Adrenal gland (tissue), 12 donors: ENCODE data around the gene ATP5PO. TPM values are rescaled to one million over a fixed set of nuclear protein-coding genes. Genes with fewer than 3 reads are reported as not detected.

Source experiments
- DNase-seq, 7 donors: peaks; one replicate each; pipeline ENCODE4 v3.0.0-alpha.2; 2019 to 2020
- H3K27ac ChIP-seq, 5 donors: fragments of 200-600 bp; sonication (generic) in 4 of 5; 1 replicate in 3 of 5; 2 replicates in 2 of 5; pipeline versions ENCODE4 v1.5.1 to v1.8.0; 2016 to 2020; ENCODE audit warnings: mild to moderate bottlenecking in 1 of 5
- H3K27me3 ChIP-seq: fragments of 200-600 bp; 2 replicates; pipeline ENCODE4 v1.8.0; 2021
- H3K36me3 ChIP-seq, 2 donors: fragments of 200-600 bp; replicated peaks in 1 of 2; 1 replicate in 1 of 2; 2 replicates in 1 of 2; pipeline versions ENCODE4 v1.5.1 to v1.8.0; 2018 to 2022
- H3K4me1 ChIP-seq, 2 donors: fragments of 200-600 bp; replicated peaks in 1 of 2; 1 replicate in 1 of 2; 2 replicates in 1 of 2; pipeline versions ENCODE4 v1.5.1 to v1.8.0; 2018 to 2021
- H3K4me3 ChIP-seq, 4 donors: fragments of 200-600 bp; sonication (generic) in 3 of 4; one replicate each; pipeline ENCODE4 v1.5.1; 2016 to 2018
- H3K9me3 ChIP-seq, 3 donors: fragments of 200-600 bp; sonication (generic) in 1 of 3; replicated peaks in 1 of 3; 1 replicate in 2 of 3; 2 replicates in 1 of 3; pipeline versions ENCODE4 v1.5.1 to v1.8.0; 2016 to 2021
- POLR2A ChIP-seq, 2 donors: fragments of 450-650 bp; IDR thresholded peaks; one replicate each; pipeline ENCODE4 v1.6.1; 2017; ENCODE audit warnings: antibody characterized with exemption in 2 of 2, mild to moderate bottlenecking in 2 of 2, moderate library complexity in 1 of 2
- WGBS, 4 donors: extraction: QIAGEN DNeasy Blood & Tissue Kit in 2 of 4; methylation state at CpG; one replicate each; pipeline versions ENCODE4 v1.1.5 to v1.1.7; 2013 to 2017; 5-methylcytosine and 5-hydroxymethylcytosine counted together
- intact Hi-C, 2 donors: fragments of 100-400 bp; cut with DNase I; formaldehyde crosslinking; loops; one replicate each; pipeline versions ENCODE4 v1.14.1 to v1.15.0; 2022 to 2023
- polyA plus RNA-seq, 3 donors: library from polyadenylated mRNA; stranded (reverse); fragments of 200-250 nt in 2 of 3; fragments of 350-450 nt in 1 of 3; fragmentation: Illumina TruSeq in 1 of 3; extraction: RNeasy Lipid Tissue Mini Kit (QIAGEN cat#74804) in 1 of 3; gene quantifications; one replicate each; pipeline ENCODE4 v1.2.3, GENCODE V29; 2013 to 2014
- total RNA-seq, 9 donors: library from RNA; depleted of rRNA in 4 of 9; stranded (reverse); fragments of >200 nt in 4 of 9; fragments of 120-200 nt in 1 of 9; fragmentation: NEBNext Ultra II Directional in 1 of 9; extraction: Animal tissue kit (Norgen Biotek cat#: 25700) in 1 of 9; gene quantifications; one replicate each; pipeline versions ENCODE4 v1.1.0 to v1.2.4, GENCODE V29; 2013 to 2023
- TF ChIP-seq, protein P1 (sequence below), 6 experiments: fragments of 450-650 bp in 4 of 6; fragments of 200-600 bp in 2 of 6; sonication (generic) in 1 of 6; IDR thresholded peaks; 1 replicate in 5 of 6; 2 replicates in 1 of 6; pipeline versions ENCODE4 v1.5.1 to v1.8.0; 2016 to 2021; ENCODE audit warnings: antibody characterized with exemption in 6 of 6, mild to moderate bottlenecking in 2 of 6, moderate library complexity in 1 of 6
- donor health status: healthy with polysubstance abuse.
- donor health status: Bipolar disorder and iron deficiency.
- donor health status: DM: yes; HTN: yes; CAD: no.
- donor health status: DM: no; HTN: no; CAD: no.
- donor health status: DM: no; HTN: no; CAD: no.
- donor health status: DM: yes; HTN: yes; CAD: no.

ATP5PO gene
- total and polyA plus RNA-seq, 12 donors = 78.6 to 299 (median 189) TPM

DNA sequence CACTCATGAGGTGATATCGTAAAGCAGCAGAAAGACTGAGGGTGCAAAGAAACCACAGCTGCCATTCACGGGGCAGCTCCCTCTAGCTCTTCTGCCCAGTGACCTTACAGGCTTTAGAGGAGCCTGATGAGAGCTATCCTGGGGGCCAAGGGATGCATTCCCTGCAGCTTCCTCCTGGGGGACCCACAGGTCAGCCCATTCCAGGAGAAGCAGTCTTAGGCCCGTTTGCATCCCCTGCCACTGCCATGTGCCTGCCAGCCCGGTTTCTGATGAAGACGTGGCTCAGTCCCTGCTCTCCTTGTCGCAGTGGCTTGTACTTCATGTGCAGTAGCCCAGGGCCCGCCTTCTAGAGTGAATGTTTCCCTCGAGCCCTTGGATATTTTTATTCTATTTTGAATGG, 22.8 kb downstream of the ATP5PO start:
- intact Hi-C loops = loop anchor here (5.0 to 10.0 kb wide), 3 partner anchors 68 to 248 kb away; partner anchors contain the start of genes CRYZL1 (in 1 of the 2) and ITSN1 (in 1 of the 2)

DNA sequence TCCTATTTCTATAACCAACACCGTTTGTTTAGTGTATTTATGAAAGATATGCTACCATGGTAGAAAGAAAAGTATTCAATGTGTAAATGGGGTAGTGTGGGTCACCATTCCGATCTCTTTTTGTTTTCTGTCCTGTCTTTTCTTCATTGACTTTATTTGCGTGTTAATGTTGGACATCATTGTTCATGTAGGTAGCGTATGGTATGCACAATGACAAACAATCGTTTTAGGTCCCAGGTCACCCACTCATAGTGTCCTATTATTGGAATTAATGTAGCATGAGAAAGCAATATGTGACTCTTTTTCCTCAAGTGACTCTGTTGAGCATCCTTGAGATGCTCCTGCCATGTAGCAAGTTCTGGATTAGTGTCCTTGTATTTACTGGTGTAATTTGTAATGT, 25.4 kb downstream of the ATP5PO start:
- H3K27ac ChIP-seq = no peak overlapping the region
- H3K36me3 ChIP-seq = no peaks in the 10 kb centered on the region
- no peak for TF ChIP-seq POLR2A (IDR thresholded peaks at IDR 0.05)
- TF ChIP-seq, protein P1, sequence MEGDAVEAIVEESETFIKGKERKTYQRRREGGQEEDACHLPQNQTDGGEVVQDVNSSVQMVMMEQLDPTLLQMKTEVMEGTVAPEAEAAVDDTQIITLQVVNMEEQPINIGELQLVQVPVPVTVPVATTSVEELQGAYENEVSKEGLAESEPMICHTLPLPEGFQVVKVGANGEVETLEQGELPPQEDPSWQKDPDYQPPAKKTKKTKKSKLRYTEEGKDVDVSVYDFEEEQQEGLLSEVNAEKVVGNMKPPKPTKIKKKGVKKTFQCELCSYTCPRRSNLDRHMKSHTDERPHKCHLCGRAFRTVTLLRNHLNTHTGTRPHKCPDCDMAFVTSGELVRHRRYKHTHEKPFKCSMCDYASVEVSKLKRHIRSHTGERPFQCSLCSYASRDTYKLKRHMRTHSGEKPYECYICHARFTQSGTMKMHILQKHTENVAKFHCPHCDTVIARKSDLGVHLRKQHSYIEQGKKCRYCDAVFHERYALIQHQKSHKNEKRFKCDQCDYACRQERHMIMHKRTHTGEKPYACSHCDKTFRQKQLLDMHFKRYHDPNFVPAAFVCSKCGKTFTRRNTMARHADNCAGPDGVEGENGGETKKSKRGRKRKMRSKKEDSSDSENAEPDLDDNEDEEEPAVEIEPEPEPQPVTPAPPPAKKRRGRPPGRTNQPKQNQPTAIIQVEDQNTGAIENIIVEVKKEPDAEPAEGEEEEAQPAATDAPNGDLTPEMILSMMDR (IDR thresholded peaks at IDR 0.05) = no peak
- 89 to 96% (median 92%) methylated on average over 5 of the region's 5 CpGs for WGBS, 4 donors
- no peaks in the 10 kb centered on the region for H3K27me3 ChIP-seq
- H3K4me1 ChIP-seq = peaks cover 8 to 13% of the 10 kb centered on the region in 2 donors
- H3K9me3 ChIP-seq = no peaks in the 10 kb centered on the region
- H3K4me3 ChIP-seq = no peak overlapping the region
- intact Hi-C loops = loop anchor here (5.0 to 10.0 kb wide), 3 partner anchors 65 to 245 kb away; partner anchors contain the start of genes CRYZL1 (in 1 of the 2) and ITSN1 (in 1 of the 2)
- no peak for DNase-seq

More for the DNA sequence above, 22.8 kb downstream of the ATP5PO start:
- DNase-seq = no peak
- no peak for TF ChIP-seq POLR2A (IDR thresholded peaks at IDR 0.05)
- TF ChIP-seq, protein P1 (IDR thresholded peaks at IDR 0.05) = no peak
- WGBS, 4 donors = 77 to 98% (median 87%) methylated on average over 3 to 8 of the region's 8 CpGs
- H3K4me1 ChIP-seq = peaks cover 8 to 13% of the 10 kb centered on the region in 2 donors
- H3K4me3 ChIP-seq = no peak overlapping the region
- H3K27me3 ChIP-seq = no peaks in the 10 kb centered on the region
- H3K27ac ChIP-seq = no peak overlapping the region
- no peaks in the 10 kb centered on the region for H3K36me3 ChIP-seq
- no peaks in the 10 kb centered on the region for H3K9me3 ChIP-seq

DNA sequence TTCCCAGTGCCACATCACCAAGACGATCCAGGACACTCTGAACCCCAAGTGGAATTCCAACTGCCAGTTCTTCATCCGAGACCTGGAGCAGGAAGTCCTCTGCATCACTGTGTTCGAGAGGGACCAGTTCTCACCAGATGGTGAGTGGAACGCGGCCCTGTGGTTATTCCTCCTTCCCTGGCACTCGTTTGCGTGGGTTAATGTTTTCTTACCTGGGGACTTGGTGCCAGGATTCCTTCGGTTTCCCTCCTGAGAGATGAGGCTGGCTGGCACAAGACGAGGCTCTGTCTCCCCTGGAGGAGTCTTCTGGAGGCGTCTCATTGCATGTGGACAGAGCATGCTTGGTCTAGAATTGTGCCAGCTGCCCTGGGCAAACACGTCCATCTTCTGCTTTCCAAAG, 29.3 kb downstream of the ATP5PO start:
- Histone ChIP-seq H3K36me3 (no peaks in the 10 kb centered on the region), H3K4me1 (no peaks in the 10 kb centered on the region), H3K27ac (no peak overlapping the region), H3K9me3 (no peaks in the 10 kb centered on the region), H3K27me3 (no peaks in the 10 kb centered on the region), H3K4me3 (no peak overlapping the region)
- DNase-seq = no peak
- intact Hi-C loops = no loop called here
- TF ChIP-seq, protein P1 (IDR thresholded peaks at IDR 0.05) = no peak
- WGBS, 4 donors = 88 to 93% (median 90%) methylated on average over 9 to 11 of the region's 11 CpGs

DNA sequence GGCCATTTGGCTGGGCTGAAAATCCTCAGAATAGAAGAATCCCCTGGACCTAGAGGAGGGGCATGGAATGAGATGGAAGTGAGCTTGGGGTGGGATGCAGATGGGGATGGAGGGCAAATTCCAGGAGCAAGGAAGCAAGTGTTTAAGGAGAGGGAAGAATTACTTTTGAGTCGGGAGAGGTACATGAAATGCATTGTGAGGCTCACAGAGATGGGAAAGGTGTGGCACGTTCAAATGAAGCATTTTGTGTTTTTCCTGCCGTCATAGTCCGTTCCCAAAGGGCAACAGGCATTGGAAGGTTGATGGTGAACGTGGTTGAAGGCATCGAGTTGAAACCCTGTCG, 30.5 kb downstream of the ATP5PO start:
- Histone ChIP-seq H3K27me3 (no peaks in the 10 kb centered on the region), H3K4me1 (no peaks in the 10 kb centered on the region), H3K4me3 (no peak overlapping the region), H3K27ac (no peak overlapping the region), H3K9me3 (no peaks in the 10 kb centered on the region), H3K36me3 (no peaks in the 10 kb centered on the region)
- 79 to 96% (median 91%) methylated on average over 7 of the region's 7 CpGs for WGBS, 4 donors
- TF ChIP-seq POLR2A (IDR thresholded peaks at IDR 0.05) = no peak
- TF ChIP-seq, protein P1 (IDR thresholded peaks at IDR 0.05) = no peak
- intact Hi-C loops = no loop called here
- no peak for DNase-seq
